ENCODE data around the gene DYSF.

DYSF gene

DNA sequence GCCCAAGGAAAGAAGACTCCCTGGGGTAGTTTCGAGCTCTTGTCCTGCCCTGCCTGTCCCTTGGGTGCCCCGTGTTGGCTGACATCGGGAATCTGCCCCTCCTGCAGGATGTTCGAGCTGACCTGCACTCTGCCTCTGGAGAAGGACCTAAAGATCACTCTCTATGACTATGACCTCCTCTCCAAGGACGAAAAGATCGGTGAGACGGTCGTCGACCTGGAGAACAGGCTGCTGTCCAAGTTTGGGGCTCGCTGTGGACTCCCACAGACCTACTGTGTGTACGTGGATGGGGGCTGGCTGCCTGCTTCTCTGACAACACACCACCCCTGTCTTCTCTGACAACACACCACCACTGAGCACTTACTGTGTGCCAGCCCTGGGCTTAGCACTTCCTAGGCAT lies 210.8 kb downstream of the DYSF start:
- DNase-seq: no peak

DNA sequence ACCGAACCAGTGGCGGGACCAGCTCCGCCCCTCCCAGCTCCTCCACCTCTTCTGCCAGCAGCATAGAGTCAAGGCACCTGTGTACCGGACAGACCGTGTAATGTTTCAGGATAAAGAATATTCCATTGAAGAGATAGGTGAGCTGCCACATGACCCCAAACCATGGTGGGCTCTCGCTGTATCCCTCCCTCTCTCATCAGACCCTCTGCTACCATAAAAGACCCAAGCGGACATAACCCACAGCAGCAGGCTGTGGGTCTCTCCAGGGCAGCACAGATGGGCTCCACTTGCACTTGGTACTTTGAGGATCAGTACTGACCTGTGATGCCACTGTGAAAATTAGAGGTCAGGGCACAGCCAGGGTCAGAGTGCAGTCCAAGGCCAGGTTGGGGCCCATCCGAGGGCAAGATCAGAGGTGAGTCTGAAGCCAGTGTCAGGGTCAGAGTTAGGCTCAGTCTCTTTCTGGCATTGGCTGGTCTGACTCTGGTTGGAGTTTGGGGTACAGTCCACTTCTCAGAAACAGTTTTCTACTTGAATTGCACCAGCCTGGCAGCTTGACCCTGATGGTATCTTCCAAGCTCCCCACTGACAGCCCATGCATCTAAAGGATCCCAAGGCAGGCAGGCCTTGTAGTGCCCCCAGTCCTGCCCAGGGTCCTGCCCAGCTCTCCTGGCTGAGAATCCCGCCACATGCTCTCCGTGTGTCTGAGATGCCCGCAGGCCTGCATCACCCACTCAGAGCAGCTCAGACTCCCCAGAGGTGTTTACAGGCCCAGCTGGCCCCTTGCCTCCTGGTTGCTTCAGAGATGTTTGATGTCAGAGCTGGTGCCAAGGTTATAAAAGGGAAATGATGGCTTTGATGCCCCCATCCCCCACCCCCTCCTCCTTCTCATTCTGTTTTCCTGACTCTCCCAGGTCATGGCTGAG lies 212.1 kb downstream of the DYSF start:
- DNase-seq: no peak

DNA sequence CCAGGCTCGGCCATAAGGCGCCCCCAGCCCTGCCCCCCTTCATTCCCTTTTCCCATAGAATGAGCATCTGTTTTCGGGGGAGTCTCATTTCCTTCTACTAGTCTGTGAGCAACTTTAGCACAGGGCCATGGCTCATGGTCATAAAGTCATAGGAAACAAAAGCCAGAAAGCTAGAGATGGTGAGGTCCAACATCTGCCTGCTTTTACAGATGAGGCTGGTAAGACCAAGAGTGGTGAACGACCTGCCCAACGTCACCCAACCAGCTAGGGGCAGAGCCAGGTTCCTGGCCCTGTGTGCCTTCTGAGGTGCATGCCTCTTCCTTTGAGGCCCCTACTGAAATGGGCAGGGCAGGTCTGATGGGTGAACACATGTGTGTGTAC lies 212.7 kb downstream of the DYSF start:
- DNase-seq: no peak

DNA sequence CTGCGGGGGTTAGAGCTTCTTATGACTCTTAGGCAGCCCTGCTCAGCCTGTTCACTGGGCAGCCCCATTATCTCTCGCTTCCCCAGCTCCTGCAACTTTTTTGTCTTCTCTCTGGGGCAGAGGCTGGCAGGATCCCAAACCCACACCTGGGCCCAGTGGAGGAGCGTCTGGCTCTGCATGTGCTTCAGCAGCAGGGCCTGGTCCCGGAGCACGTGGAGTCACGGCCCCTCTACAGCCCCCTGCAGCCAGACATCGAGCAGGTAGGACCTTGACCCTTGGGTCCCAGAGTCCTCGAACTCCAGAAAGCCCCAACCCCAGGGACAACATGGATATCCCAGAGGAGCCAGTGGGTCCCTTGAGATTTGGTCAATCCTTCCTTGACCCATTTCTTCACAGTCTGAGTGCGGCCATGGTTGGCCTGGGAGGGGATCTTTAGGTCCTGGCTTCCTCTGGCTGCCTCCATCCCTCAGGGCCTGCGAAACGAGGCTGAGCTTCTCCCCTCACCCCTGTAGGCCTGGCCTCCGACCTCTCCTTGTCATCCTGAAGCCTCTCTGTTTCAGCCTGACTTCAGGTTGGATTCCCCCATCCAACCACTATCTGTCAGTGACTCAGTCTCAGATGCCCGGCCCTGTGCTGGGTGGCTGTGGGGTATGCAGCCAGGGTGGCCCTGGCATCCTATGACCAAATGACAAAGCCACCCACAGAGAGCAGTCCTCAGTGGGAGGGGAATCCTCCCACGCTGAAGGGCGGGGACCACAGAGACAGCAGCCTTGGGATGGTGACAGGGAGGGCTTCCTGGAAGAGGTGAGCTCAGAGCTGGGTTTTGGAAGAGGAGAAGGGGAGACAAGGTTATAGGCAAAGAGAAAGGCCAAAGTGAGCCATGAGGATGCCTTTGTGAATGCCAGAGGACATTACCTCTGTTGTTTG lies 214.2 kb downstream of the DYSF start:
- DNase-seq: no peak

DNA sequence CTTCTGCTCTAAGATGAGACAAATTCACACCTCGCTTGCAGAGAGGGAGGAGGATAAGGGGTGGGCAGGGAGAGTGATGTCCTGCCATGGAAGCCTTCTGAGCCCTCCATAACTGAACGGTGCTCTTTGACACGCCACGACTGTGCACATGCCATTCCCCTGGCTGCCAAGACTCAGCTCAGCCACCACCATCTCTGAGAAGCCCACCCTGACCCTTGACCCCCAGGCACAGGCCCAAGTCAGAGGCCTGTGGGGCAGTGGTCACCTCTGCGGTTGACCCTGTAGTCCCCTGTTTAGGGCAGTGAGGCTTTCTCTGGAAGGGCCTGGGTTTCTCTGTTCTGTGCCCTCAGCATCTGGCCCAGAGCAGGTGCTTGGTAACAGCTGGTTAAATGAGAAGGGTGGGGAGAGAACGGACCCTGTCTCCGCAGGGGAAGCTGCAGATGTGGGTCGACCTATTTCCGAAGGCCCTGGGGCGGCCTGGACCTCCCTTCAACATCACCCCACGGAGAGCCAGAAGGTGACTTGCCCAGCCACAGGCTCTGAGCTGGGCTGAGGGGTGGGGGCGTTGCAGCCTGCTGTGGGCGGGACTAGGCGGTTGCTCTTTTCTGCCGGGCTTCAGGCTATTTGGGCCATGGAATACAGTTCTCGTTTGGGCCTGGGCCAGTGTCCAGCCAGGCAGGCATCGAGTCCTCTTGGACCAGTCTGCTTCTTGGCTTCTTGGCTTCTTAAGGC lies 215.1 kb downstream of the DYSF start:
- DNase-seq: no peak

DNA sequence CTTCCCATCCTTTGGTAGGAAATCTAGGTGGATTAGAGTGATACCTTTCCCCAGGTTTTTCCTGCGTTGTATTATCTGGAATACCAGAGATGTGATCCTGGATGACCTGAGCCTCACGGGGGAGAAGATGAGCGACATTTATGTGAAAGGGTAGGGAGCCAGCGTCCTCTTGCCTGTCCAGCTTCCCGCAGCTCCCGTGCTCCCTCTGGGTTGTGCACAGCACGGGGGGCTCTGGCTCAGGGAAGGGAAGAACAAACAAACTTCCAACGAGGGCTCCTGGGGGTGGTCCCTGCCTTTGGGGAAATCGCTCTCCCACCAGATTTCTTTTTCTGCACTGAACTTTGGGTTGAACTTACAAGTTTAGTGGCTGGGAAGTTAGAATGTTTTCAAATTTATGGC lies 215.7 kb downstream of the DYSF start:
- no peak for DNase-seq

DNA sequence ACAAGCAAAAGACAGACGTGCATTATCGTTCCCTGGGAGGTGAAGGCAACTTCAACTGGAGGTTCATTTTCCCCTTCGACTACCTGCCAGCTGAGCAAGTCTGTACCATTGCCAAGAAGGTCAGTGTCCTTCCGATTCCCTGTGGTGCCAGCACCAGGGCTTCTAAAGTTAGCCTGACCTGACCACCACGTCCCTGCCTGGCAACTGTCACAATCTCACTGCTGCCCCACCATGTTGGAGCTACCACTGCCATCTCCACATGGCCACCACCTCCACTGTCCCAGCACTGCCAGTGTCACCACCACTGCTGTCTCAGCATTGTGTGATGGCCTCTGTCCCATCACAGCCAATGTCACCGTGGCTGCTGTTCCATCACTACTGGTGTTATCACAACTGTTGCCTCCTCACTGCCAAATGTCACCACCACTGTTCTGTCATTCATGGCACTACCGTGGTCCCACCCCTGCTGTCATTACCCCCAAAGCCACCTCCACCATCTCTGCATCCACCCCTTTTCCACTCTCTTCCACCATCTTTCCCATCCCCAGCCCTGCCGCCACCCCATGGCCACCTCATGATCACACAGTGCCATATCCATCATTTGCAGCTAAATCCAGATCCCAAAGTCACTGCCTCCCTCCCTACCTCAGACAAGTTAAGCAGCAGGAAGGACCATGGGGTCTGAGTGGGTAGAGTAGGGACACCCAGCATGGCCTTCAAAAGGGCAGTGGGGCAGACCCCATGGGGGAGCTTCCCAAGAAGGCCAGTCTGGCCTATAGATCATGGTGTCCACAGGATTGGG lies 216.5 kb downstream of the DYSF start:
- no peak for DNase-seq

DNA sequence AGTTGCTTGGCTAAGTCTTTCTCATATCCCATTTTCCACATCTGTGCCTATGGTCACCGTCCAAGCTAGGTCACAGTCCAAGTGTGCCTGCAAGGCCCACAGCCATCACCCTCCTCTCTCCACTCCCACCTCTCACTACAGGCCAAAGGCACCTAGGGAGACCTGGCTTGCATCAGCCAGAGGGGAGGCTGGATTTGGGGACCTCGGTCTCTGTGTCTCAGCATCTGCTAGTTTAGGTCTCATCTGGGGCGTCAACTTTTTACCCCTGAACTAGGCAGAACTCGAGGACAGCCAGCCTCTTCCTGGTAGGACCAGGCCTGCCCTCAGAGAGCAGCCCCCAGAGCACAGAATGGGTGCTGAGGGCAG lies 217.1 kb downstream of the DYSF start:
- no peak for DNase-seq

DNA sequence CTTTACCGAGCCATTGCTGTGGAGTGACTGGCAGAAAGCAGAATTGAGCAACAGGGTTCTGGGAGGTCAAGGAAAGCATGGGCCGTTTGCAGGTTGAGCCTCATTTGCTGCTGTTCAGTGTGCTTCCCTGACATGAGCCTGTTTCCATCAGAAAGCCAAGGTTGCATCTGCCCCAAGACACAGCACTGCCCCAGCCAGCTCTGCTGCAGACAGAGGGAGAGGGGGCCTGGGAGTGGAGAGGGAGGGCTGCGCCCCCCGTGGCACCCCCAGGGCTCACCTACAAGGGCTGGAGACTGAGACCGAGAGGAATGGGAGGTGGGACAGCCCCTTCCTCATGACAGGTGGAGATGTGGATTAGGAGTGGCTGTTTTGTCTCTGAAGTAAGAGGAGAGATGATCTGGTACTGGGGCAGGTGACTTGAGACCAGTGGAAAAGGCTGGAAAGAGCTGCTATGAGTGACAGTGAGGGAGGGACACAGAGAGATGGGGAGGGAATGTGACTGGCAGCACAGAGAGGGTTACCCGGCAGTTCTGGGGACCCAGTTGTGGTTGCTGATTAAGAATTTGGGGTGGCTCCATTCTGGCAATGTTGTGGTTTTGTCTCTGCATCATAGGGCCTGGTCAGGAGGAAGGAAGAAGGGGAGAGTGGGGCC lies 218.0 kb downstream of the DYSF start:
- no peak for DNase-seq

DNA sequence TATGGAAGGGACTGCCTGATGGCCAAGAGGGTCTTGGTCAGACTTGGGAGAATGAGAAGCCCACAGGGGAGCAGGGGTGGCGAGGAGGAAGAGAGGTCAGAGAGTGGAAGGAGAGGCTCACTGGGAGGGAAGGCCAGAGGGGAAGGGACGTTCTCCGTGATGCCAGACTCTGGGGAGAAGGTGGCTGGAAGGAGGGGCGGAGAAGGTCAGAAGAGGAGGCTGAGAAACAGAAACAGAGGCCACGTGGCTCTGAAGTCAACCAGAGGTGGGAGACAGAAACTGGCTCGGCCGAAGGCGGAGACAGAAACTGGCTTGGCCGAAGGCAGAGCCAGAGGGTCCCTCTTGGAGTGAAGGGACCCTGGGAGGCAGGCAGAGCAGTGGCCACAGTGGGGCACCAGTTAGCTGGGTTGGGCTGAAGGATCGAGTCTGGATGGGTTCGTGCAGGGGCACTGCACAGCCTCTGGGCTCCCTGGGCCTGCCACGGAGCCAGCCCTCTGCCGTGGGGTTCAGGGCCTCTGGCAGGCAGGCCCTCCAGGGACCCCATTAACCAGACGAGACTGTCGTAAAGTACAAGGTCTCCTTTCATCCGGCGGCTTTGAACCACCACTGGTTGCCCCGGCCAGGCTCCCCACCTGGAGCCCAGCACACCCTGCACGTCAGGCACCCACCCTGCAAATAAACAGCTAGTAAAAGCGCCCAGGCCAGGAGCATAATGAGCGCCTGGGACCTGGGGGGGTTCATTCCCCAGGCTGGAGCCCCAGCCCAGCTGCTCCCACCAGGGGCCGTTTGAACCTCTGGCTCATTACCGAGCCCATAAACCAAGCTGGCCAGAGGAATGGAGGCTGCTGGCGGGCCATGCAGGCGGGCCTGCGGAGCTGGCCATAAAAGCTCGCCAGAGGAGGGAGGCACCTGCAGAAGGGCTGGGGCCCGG lies 218.8 kb downstream of the DYSF start:
- no peak for DNase-seq

DNA sequence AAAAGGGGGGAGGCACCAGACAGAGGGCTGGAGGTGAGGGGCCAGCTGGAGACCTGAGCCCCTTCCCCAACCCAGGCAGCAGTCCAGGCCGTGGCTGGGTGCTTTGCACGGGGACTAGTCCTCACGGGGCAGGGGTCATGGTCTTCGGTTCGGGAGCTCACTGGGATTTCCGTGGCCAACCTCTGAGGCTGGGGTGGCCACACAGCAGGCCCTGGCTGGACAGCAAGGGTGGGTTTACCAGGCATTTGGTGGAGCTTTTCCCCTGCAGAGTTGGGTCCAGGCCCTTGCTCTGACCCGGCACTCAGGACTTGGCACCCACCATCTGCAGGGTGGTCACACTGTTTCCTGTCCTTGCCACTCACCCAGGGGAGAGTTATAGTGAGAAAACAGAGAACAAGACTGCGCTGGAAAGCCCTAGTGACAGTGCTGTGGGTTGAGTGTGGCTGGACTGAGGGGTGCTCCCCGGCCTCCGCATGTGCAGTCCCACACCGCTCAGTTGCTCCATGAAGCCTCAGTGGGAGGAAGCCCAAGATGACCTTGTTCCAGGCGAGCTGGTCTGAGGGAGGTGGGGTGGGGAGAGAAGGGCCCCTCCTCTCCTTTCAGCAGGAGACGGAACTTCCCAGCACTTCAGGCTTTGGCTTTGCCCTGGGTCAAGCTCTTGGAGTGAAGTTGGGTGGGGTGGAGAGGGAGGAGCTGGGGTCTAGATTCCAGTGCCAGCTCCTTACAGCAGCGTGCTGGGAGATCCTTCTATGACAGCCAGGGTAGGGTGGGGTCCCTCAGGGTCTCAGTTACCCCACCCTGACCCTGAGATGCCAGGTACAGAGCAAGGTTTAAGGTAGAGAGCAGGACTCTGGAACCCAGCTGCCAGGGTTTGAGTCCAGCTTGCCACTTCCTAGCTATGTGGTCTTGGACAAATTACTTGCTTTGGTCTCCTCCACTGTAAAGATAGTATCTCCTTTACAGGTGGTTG lies 219.8 kb downstream of the DYSF start:
- no peak for DNase-seq

DNA sequence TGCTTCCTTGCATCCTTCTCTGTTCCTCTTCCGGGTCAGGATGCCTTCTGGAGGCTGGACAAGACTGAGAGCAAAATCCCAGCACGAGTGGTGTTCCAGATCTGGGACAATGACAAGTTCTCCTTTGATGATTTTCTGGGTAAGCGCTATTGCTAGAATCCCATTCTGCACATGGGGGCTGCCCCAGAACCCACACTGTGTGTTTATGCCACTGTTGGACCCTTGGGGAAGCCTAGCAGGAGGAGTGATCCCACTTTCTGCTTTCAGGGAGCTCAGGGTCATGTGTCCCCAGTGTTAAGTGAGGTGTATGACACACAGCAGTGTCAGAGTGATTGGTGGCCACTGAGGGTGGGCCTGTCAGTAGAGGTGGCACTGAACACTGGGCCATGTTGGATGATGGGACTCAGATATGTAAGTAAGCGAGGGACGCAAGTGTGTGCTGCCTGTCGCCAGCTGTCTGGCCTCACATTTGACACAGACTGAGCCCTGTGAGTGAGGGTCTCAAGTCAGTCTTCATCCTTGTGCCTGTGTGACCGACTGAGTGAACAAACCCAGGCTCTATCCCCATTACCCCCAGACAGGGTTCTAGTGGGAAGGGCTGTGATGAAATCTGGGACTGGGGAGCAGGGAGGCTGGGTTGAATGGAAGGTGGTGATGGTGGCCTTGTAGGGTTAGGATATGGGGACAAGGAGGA lies 220.9 kb downstream of the DYSF start:
- DNase-seq: no peak

DNA sequence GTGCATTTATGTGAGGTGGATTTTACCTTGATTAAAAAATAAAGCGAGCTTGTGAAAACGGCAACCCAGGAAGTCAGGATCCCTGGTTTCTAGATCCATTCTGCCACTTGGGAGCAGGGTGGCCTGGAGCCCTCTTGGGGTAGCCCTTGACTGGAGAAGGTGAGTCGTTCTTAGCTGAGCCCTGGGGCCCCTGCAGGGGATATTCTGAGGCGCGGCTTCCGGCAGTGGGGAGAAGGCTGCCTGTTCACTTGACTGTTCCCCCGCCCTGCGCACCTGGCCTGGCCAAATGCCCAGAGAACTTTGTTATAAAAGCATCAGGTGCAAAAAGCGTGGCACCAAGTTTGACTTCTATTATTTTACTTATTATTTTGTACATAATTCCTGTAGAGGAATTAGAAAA lies 221.9 kb downstream of the DYSF start:
- no peak for DNase-seq

DNA sequence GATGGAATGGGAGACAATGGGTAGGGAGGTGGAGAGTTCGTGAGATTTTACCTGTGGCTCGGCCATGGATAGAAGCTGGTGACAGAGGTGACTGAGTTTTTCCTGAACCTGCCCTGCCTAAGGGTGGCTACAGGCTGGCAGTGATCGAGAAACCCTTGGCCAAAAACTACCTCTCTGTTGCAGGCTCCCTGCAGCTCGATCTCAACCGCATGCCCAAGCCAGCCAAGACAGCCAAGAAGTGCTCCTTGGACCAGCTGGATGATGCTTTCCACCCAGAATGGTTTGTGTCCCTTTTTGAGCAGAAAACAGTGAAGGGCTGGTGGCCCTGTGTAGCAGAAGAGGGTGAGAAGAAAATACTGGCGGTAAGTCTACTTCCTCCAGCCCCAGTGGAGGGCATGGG lies 225.5 kb downstream of the DYSF start:
- DNase-seq: no peak

DNA sequence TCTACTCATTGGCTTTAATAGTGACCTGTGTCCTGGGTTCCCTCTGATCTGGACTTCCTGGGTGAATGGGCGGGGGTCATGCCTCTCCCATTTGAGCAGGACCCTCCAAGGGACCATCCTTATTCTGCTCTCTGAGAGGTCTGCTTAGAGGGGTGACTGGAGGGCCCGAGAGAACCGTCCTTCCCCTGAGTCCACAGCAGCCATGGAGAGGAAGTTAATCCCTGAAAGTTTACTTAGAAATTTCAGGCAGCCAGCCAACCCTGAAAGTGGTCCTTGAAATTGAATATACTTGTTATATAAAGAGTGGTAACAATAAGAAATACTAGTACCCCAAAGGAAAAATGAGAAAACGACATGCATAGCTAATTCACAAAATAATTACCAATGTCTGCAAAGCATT lies 226.1 kb downstream of the DYSF start:
- DNase-seq: no peak

DNA sequence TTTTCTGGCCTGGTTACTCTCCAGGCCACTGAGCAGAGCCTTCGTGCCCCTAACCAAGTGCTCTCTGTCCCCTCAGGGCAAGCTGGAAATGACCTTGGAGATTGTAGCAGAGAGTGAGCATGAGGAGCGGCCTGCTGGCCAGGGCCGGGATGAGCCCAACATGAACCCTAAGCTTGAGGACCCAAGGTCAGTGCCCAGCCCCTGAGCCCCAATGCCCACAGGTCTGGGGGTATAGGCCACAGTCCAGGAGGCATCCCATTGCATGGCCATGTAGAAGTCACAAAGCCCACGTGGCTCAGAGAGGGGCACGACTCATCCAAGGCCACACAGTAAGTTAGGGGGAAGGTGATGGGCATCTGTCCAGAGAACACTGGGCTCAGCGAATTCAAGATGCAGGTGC lies 227.6 kb downstream of the DYSF start:
- no peak for DNase-seq

DNA sequence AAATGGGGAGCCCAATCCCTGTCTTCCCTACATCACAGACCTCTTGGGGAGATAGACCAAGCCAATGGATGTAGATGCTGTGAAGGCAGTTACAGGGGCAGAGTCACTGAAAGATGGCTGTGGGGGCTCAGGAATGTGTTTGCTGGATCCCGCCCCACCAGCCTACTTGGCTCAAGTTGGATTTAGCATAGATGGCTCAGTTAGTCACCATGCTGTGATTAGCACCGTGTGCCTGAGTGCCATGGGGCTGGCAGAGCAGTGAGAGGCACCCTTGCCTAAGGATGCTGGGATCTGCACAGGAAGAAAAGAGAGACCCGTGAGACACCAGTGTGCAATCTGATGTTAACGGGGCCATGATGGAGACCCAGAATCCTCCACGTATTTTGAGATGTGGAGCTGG lies 228.3 kb downstream of the DYSF start:
- DNase-seq: no peak

DNA sequence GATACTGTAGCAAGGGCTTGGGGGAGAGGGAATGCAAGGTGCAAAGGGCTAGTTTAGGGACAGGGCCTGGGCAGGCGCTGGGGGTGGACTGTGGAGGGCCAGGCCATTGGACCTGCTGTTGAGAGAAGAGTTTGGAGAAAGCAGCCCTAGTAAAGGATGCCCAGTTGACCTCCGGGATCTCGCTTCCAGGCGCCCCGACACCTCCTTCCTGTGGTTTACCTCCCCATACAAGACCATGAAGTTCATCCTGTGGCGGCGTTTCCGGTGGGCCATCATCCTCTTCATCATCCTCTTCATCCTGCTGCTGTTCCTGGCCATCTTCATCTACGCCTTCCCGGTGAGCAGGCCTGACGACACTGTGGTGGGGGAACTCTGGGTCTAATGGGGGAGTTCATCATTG lies 229.0 kb downstream of the DYSF start:
- DNase-seq: no peak

DNA sequence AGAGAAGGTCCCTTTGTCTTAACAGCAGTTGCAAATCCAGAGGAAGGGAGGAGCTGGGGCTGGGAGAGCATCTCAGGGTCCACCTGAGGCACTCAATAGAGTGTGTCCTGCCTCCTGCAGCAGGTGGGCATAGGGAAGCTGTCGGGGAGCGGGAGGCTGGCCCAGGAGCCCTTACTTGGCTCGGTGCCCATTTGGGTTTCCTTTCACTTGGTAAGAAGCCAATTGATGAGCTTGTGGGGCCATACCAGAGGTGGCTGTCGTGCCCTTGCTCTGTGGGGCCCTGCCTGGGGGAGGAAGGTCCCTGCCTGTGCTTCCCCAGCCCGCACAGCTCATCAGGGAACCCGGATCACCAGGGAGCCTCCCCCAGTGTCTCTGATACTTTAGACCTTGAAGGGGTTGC lies 229.7 kb downstream of the DYSF start:
- no peak for DNase-seq

Measured in stimulated activated CD4-positive, alpha-beta T cell treated with anti-CD3 and anti-CD28 coated beads, Interleukin-4, amount 100 ng/mL, for 24 hours (primary cell).